ENCODE data around the gene INF2.

DNA sequence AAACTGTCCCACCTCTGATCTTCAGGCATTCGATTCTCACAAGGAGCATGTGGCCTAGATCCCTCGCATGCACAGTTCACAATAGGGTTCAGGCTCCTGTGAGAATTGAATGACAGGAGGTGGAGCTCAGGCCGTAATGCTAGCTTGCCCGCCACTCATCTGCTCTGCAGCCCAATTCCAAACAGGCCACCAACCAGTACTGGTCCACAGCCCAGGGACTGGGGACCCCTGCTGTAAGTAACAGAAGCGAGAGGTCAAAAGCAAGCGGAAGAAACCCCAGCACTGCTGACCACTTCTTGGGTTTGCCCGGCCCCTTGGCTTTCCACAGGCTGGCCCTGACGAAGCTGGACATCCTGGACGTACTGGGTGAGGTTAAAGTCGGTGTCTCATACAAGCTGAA, 55.1 kb downstream of the INF2 start:
- TF ChIP-seq, protein P1, sequence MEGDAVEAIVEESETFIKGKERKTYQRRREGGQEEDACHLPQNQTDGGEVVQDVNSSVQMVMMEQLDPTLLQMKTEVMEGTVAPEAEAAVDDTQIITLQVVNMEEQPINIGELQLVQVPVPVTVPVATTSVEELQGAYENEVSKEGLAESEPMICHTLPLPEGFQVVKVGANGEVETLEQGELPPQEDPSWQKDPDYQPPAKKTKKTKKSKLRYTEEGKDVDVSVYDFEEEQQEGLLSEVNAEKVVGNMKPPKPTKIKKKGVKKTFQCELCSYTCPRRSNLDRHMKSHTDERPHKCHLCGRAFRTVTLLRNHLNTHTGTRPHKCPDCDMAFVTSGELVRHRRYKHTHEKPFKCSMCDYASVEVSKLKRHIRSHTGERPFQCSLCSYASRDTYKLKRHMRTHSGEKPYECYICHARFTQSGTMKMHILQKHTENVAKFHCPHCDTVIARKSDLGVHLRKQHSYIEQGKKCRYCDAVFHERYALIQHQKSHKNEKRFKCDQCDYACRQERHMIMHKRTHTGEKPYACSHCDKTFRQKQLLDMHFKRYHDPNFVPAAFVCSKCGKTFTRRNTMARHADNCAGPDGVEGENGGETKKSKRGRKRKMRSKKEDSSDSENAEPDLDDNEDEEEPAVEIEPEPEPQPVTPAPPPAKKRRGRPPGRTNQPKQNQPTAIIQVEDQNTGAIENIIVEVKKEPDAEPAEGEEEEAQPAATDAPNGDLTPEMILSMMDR (IDR thresholded peaks at IDR 0.05), result no peak
- no peak for TF ChIP-seq POLR2A (IDR thresholded peaks at IDR 0.05)
- no peak for TF ChIP-seq POLR2AphosphoS5 (IDR thresholded peaks at IDR 0.05)
- no peak for TF ChIP-seq EP300 (IDR thresholded peaks at IDR 0.05; ENCODE audit: low read depth)

Data from transverse colon (tissue), 4 donors.